Tibial nerve (tissue), 3 donors: ENCODE data around the gene ENOX1.

ENCODE experiments used
- CTCF ChIP-seq, 5 experiments: fragments of 200-600 bp in 3 of 5; fragments of 450-650 bp in 2 of 5; sonication (generic) in 3 of 5; IDR thresholded peaks; one replicate each; pipeline ENCODE4 v1.5.1; 2016 to 2019; ENCODE audit warnings: antibody characterized with exemption in 5 of 5, mild to moderate bottlenecking in 3 of 5, moderate library complexity in 2 of 5
- POLR2A ChIP-seq, 2 donors: fragments of 450-650 bp; IDR thresholded peaks; one replicate each; pipeline ENCODE4 v1.6.1; 2017; ENCODE audit warnings: antibody characterized with exemption in 2 of 2, mild to moderate bottlenecking in 2 of 2, moderate library complexity in 2 of 2

- TF ChIP-seq POLR2A (IDR thresholded peaks at IDR 0.05) (no peak), CTCF (IDR thresholded peaks at IDR 0.05) (no peak)
These were observed 462.6 kb downstream of the ENOX1 start for GRCh38 chr13:43324129-43324528.
